HCT116 (cell line): ENCODE data around the gene LEUTX. TPM values are rescaled to one million over a fixed set of nuclear protein-coding genes. Genes with fewer than 3 reads are reported as not detected.

Source experiments
- ATAC-seq: fragments of 200-7000 bp; cut with Tn5 transposase; 2 replicates; pipeline ENCODE4 v1.9.1; 2020; ENCODE audit warnings: mild to moderate bottlenecking, moderate library complexity
- BruUV-seq: library from RNA; stranded (reverse); fragments of 400-500 nt; replicated peaks from 2 replicates; lab custom pipeline; 2021; lab: Mats Ljungman, UMichigan
- CTCF ChIA-PET: fragments of 300-600 bp; sonication (Branson Sonifier 250); formaldehyde crosslinking; loops from one replicate; lab custom pipeline; 2021; ENCODE audit warnings: antibody characterized with exemption; lab: Charles Lee
- POLR2A ChIA-PET: fragments of 300-600, 350-600 bp; sonication (Branson Sonifier 250); formaldehyde crosslinking; loops from one replicate; lab custom pipeline; 2021; ENCODE audit warnings: antibody characterized with exemption; lab: Charles Lee
- RAD21 ChIA-PET, 2 experiments: fragments of 300-600 bp; sonication (Branson Sonifier 250); formaldehyde crosslinking; loops; one replicate each; lab custom pipeline; 2023; ENCODE audit warnings: low total read pairs in 2 of 2; ENCODE audit not compliant: uncharacterized antibody in 2 of 2, unreplicated experiment in 2 of 2, low non-redundant PET in 1 of 2; lab: Charles Lee
- DNase-seq: peaks from one replicate; pipeline ENCODE4 v3.0.0-alpha.2; 2010; ENCODE audit warnings: low read depth, low spot score
- H2AFZ ChIP-seq: fragments of 200-600 bp; shearing (Covaris generic), sonication (generic); 2 replicates; pipeline ENCODE4 v1.6.1; 2017; ENCODE audit warnings: low read depth, mixed run types, mixed read lengths, antibody characterized with exemption, low read length; ENCODE audit not compliant: poor library complexity, severe bottlenecking
- H3K27ac ChIP-seq: 2 replicates; pipeline ENCODE4 v1.5.1; 2012; ENCODE audit warnings: low read depth, low read length
- H3K27me3 ChIP-seq: fragments of 200-600 bp; sonication (generic); 2 replicates; pipeline ENCODE4 v1.6.1; 2016; ENCODE audit warnings: mixed run types, low read length, mixed read lengths; ENCODE audit not compliant: insufficient read depth
- H3K36me3 ChIP-seq, 2 experiments: fragments of 200-500 bp in 1 of 2; fragments of 200-600 bp in 1 of 2; sonication (Bioruptor generic) in 1 of 2; sonication (generic) in 1 of 2; 2 replicates each; pipeline versions ENCODE4 v1.5.1 to v1.6.1; 2014 to 2016; ENCODE audit warnings: low read length in 2 of 2, inconsistent platforms in 1 of 2, mixed read lengths in 1 of 2, mixed run types in 1 of 2; ENCODE audit not compliant: insufficient read depth in 2 of 2, control insufficient read depth in 1 of 2
- H3K4me1 ChIP-seq, 2 experiments: fragments of 200-600 bp in 1 of 2; sonication (generic) in 1 of 2; 2 replicates each; pipeline versions ENCODE4 v1.5.1 to v1.6.1; 2012 to 2017; ENCODE audit warnings: low read length in 2 of 2, inconsistent platforms in 1 of 2, mild to moderate bottlenecking in 1 of 2, mixed read lengths in 1 of 2, mixed run types in 1 of 2, moderate library complexity in 1 of 2; ENCODE audit not compliant: insufficient read depth in 2 of 2, control insufficient read depth in 1 of 2
- H3K4me2 ChIP-seq: fragments of 200-600 bp; sonication (generic); 2 replicates; pipeline ENCODE4 v1.6.1; 2017; ENCODE audit warnings: mixed run types, low read length, mixed read lengths
- H3K4me3 ChIP-seq, 2 experiments: fragments of 200-600 bp in 1 of 2; sonication (generic) in 1 of 2; replicated peaks in 1 of 2; 2 replicates each; pipeline ENCODE4 v1.5.1; 2011 to 2016; ENCODE audit warnings: low read length in 2 of 2, control low read depth in 1 of 2, low read depth in 1 of 2, mild to moderate bottlenecking in 1 of 2, mixed read lengths in 1 of 2, mixed run types in 1 of 2
- H3K79me2 ChIP-seq: fragments of 200-600 bp; sonication (generic); 2 replicates; pipeline ENCODE4 v1.6.1; 2017; ENCODE audit warnings: mild to moderate bottlenecking, mixed run types, low read length, moderate library complexity, mixed read lengths; ENCODE audit not compliant: insufficient read depth
- H3K9ac ChIP-seq: fragments of 200-600 bp; sonication (generic); 2 replicates; pipeline ENCODE4 v1.6.1; 2016; ENCODE audit warnings: low read length, mixed read lengths
- H3K9me2 ChIP-seq: fragments of 200-600 bp; sonication (generic), shearing (Covaris generic); 2 replicates; pipeline ENCODE4 v1.6.1; 2017; ENCODE audit warnings: mixed run types, mild to moderate bottlenecking, moderate library complexity; ENCODE audit not compliant: insufficient read depth
- H3K9me3 ChIP-seq, 2 experiments: fragments of 200-500 bp in 1 of 2; fragments of 200-600 bp in 1 of 2; sonication (Bioruptor generic) in 1 of 2; sonication (generic) in 1 of 2; 2 replicates each; pipeline ENCODE4 v1.6.1; 2014 to 2017; ENCODE audit warnings: low read length in 2 of 2, mixed read lengths in 2 of 2, inconsistent platforms in 1 of 2, low read depth in 1 of 2, mild to moderate bottlenecking in 1 of 2, mixed run types in 1 of 2, moderate library complexity in 1 of 2; ENCODE audit not compliant: control insufficient read depth in 1 of 2, insufficient read depth in 1 of 2
- H4K20me1 ChIP-seq: fragments of 200-600 bp; sonication (generic), shearing (Covaris generic); 2 replicates; pipeline ENCODE4 v1.6.1; 2017; ENCODE audit warnings: mixed run types, mild to moderate bottlenecking, moderate library complexity; ENCODE audit not compliant: insufficient read depth
- SP1 ChIP-seq: IDR thresholded peaks from 2 replicates; pipeline ENCODE4 v1.6.1; 2012; ENCODE audit warnings: low read depth
- YY1 ChIP-seq: IDR thresholded peaks from 2 replicates; pipeline ENCODE4 v1.6.1; 2011; ENCODE audit warnings: low read length, low read depth, moderate library complexity, mild to moderate bottlenecking; ENCODE audit not compliant: insufficient replicate concordance; ENCODE audit errors: extremely low read depth
- intact Hi-C: fragments of 100-400 bp; cut with micrococcal nuclease; formaldehyde crosslinking; loops from 2 replicates; pipeline ENCODE4 v1.10.0; 2022
- total RNA-seq: library from RNA; stranded (reverse); gene quantifications from one replicate; pipeline ENCODE4 v1.2.1, GENCODE V29; 2021; ENCODE audit not compliant: unreplicated experiment
- TF ChIP-seq, protein P1 (sequence below), 3 experiments: fragments of 200-600 bp in 1 of 3; sonication (generic) in 1 of 3; IDR thresholded peaks in 2 of 3; conservative IDR thresholded peaks in 1 of 3; 2 replicates each; pipeline ENCODE4 v1.5.1; 2012 to 2017; ENCODE audit warnings: low read depth in 2 of 3, low read length in 2 of 3, antibody characterized with exemption in 1 of 3, borderline replicate concordance in 1 of 3, control low read depth in 1 of 3, mild to moderate bottlenecking in 1 of 3, mixed read lengths in 1 of 3, mixed run types in 1 of 3, moderate library complexity in 1 of 3; ENCODE audit not compliant: insufficient read depth in 1 of 3
- TF ChIP-seq, protein P2 (sequence below): IDR thresholded peaks from 2 replicates; pipeline ENCODE4 v1.6.1; 2012; ENCODE audit warnings: low read depth

LEUTX gene
- total RNA-seq, 1 experiment from 2014 or later: not detected

DNA sequence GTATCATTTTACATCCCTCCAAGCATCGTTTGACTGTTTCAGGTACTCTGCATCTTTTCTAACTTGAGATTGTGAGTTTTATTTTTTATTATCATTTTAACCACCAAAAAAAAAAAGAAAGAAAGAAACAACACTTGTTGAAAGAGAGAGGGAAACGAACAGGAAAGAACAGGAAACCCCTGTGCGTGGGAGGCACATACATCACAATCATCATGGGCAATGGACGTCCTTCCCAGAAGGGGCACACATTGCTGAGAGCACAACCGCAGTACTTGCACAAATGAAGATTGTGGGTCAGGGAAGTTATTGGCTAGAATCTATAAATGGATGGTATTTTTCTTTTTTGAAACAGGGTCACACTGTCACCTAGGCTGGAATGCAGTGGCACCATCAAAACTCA is 42.6 kb upstream of the LEUTX start:
- Histone ChIP-seq H3K4me1 (no peaks in the 10 kb centered on the region), H2AFZ (no peak overlapping the region), H3K79me2 (no peaks in the 10 kb centered on the region), H3K36me3 (no peaks in the 10 kb centered on the region), H3K27me3 (peaks cover 67% of the 10 kb centered on the region), H3K9ac (no peak overlapping the region), H3K9me3 (no peaks in the 10 kb centered on the region), H3K27ac (no peak overlapping the region), H4K20me1 (no peaks in the 10 kb centered on the region), H3K9me2 (no peaks in the 10 kb centered on the region), H3K4me3 (no peak overlapping the region), H3K4me2 (no peak overlapping the region)
- ATAC-seq (no peak), DNase-seq (no peak)
- ChIA-PET POLR2A (no interaction called here), CTCF (no interaction called here), RAD21 (no interaction called here)
- intact Hi-C loops: no loop called here
- BruUV-seq: no TSS peak
- TF ChIP-seq SP1 (no peak), YY1 (no peak)
- TF ChIP-seq, protein P1, sequence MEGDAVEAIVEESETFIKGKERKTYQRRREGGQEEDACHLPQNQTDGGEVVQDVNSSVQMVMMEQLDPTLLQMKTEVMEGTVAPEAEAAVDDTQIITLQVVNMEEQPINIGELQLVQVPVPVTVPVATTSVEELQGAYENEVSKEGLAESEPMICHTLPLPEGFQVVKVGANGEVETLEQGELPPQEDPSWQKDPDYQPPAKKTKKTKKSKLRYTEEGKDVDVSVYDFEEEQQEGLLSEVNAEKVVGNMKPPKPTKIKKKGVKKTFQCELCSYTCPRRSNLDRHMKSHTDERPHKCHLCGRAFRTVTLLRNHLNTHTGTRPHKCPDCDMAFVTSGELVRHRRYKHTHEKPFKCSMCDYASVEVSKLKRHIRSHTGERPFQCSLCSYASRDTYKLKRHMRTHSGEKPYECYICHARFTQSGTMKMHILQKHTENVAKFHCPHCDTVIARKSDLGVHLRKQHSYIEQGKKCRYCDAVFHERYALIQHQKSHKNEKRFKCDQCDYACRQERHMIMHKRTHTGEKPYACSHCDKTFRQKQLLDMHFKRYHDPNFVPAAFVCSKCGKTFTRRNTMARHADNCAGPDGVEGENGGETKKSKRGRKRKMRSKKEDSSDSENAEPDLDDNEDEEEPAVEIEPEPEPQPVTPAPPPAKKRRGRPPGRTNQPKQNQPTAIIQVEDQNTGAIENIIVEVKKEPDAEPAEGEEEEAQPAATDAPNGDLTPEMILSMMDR (IDR thresholded peaks at IDR 0.05 in 2 of 3, conservative IDR thresholded peaks at IDR 0.05 in 1 of 3; ENCODE audit: borderline replicate concordance in 1 of 3, insufficient read depth in 1 of 3, low read depth in 2 of 3, low read length in 2 of 3): no peak
- TF ChIP-seq, protein P2, sequence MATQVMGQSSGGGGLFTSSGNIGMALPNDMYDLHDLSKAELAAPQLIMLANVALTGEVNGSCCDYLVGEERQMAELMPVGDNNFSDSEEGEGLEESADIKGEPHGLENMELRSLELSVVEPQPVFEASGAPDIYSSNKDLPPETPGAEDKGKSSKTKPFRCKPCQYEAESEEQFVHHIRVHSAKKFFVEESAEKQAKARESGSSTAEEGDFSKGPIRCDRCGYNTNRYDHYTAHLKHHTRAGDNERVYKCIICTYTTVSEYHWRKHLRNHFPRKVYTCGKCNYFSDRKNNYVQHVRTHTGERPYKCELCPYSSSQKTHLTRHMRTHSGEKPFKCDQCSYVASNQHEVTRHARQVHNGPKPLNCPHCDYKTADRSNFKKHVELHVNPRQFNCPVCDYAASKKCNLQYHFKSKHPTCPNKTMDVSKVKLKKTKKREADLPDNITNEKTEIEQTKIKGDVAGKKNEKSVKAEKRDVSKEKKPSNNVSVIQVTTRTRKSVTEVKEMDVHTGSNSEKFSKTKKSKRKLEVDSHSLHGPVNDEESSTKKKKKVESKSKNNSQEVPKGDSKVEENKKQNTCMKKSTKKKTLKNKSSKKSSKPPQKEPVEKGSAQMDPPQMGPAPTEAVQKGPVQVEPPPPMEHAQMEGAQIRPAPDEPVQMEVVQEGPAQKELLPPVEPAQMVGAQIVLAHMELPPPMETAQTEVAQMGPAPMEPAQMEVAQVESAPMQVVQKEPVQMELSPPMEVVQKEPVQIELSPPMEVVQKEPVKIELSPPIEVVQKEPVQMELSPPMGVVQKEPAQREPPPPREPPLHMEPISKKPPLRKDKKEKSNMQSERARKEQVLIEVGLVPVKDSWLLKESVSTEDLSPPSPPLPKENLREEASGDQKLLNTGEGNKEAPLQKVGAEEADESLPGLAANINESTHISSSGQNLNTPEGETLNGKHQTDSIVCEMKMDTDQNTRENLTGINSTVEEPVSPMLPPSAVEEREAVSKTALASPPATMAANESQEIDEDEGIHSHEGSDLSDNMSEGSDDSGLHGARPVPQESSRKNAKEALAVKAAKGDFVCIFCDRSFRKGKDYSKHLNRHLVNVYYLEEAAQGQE: no peak
- TF ChIP-seq, all 23 proteins: peak for 0
